NCI-H526 treated with DMSO at 0.1 percent for 48 hours (cell line): Measurements from ENCODE around the gene CDC34.
A peak's percentile ranks its signal among the peaks of the same experiment; 100 is the strongest.
"Not testable (repeated sequence)": the region's sequence is repeated elsewhere in the genome, so short reads cannot be mapped to it uniquely, and the experiment has no call there.

ENCODE experiments used
- DNase-seq: peaks from one replicate; lab custom pipeline; 2025; lab: John Stamatoyannopoulos, UW

Gene CDC34

GRCh38 chr19:573519-573825 lies 41.9 kb downstream of the CDC34 start:
- DNase-seq, result no peak

GRCh38 chr19:574658-575526 lies 43.3 kb downstream of the CDC34 start:
- no peak for DNase-seq

- no peak for DNase-seq
Measured at GRCh38 chr19:575527-576506, 44.3 kb downstream of the CDC34 start.

GRCh38 chr19:576768-577438 lies 45.3 kb downstream of the CDC34 start:
- DNase-seq, result no peak

- DNase-seq, result no peak
Measured at GRCh38 chr19:577439-578392, 46.2 kb downstream of the CDC34 start.

GRCh38 chr19:579111-579841 lies 47.7 kb downstream of the CDC34 start:
- DNase-seq, result no peak

GRCh38 chr19:579842-580155 lies 48.2 kb downstream of the CDC34 start:
- no peak for DNase-seq

GRCh38 chr19:580274-580835 lies 48.8 kb downstream of the CDC34 start:
- DNase-seq, result no peak

GRCh38 chr19:581399-582111 lies 50.0 kb downstream of the CDC34 start:
- DNase-seq, result no peak

GRCh38 chr19:582497-583197 lies 51.1 kb downstream of the CDC34 start:
- DNase-seq, result no peak

- no peak for DNase-seq
Measured at GRCh38 chr19:583198-583967, 51.8 kb downstream of the CDC34 start.

- no peak for DNase-seq
Measured at GRCh38 chr19:583968-584239, 52.3 kb downstream of the CDC34 start.

GRCh38 chr19:584240-585001 lies 52.9 kb downstream of the CDC34 start:
- DNase-seq, result no peak

- not testable (repeated sequence) for DNase-seq
Measured at GRCh38 chr19:585146-585545, 53.6 kb downstream of the CDC34 start.

GRCh38 chr19:585551-586110 lies 54.1 kb downstream of the CDC34 start:
- DNase-seq, result no peak

GRCh38 chr19:588093-588740 lies 56.7 kb downstream of the CDC34 start:
- DNase-seq, result peak; percentile 43
